ENCODE results near the gene DPEP1. TPM values are rescaled to one million over a fixed set of nuclear protein-coding genes. Genes with fewer than 3 reads are reported as not detected.

DPEP1 gene
- polyA plus RNA-seq, 3 donors, result 0.16 to 133 (median 0.34) TPM

- 84 to 90% (median 87%) methylated on average over 20 of the region's 20 CpGs for WGBS, 3 donors
- H3K27ac ChIP-seq (ENCODE audit: low read depth, low read length), result no peak overlapping the region
Observed at GRCh38 chr16:89612415-89613166, 851 bp upstream of the DPEP1 start.

GRCh38 chr16:89613954-89614459, 565 bp downstream of the DPEP1 start:
- H3K27ac ChIP-seq (ENCODE audit: low read depth, low read length), result no peak overlapping the region
- WGBS, 3 donors, result 41 to 88% (median 86%) methylated on average over 20 to 22 of the region's 22 CpGs

GRCh38 chr16:89615176-89615575, 1.7 kb downstream of the DPEP1 start:
- WGBS, 3 donors, result 77 to 82% (median 80%) methylated on average over 11 to 13 of the region's 13 CpGs
- no peak overlapping the region for H3K27ac ChIP-seq (ENCODE audit: low read depth, low read length)

- WGBS, 3 donors, result 27 to 39% (median 35%) methylated on average over 16 to 17 of the region's 17 CpGs
- H3K27ac ChIP-seq (ENCODE audit: low read depth, low read length), result no peak overlapping the region
Observed at GRCh38 chr16:89615596-89616090, 2.2 kb downstream of the DPEP1 start.

- 60 to 75% (median 60%) methylated on average over 20 of the region's 20 CpGs for WGBS, 3 donors
- H3K27ac ChIP-seq (ENCODE audit: low read depth, low read length), result no peak overlapping the region
Observed at GRCh38 chr16:89616623-89617022, 3.2 kb downstream of the DPEP1 start.

GRCh38 chr16:89617036-89617435, 3.6 kb downstream of the DPEP1 start:
- no peak overlapping the region for H3K27ac ChIP-seq (ENCODE audit: low read depth, low read length)
- WGBS, 3 donors, result 57 to 69% (median 65%) methylated on average over 6 of the region's 6 CpGs

- WGBS, 3 donors, result 52 to 70% (median 62%) methylated on average over 15 to 16 of the region's 16 CpGs
- H3K27ac ChIP-seq (ENCODE audit: low read depth, low read length), result no peak overlapping the region
Observed at GRCh38 chr16:89618109-89618998, 4.9 kb downstream of the DPEP1 start.

GRCh38 chr16:89619840-89620239, 6.4 kb downstream of the DPEP1 start:
- 52 to 78% (median 57%) methylated on average over 12 of the region's 12 CpGs for WGBS, 3 donors
- H3K27ac ChIP-seq (ENCODE audit: low read depth, low read length), result no peak overlapping the region

GRCh38 chr16:89620406-89620841, 7.0 kb downstream of the DPEP1 start:
- H3K27ac ChIP-seq (ENCODE audit: low read depth, low read length), result no peak overlapping the region
- 76 to 86% (median 81%) methylated on average over 16 of the region's 16 CpGs for WGBS, 3 donors

GRCh38 chr16:89621136-89621697, 7.8 kb downstream of the DPEP1 start:
- no peak overlapping the region for H3K27ac ChIP-seq (ENCODE audit: low read depth, low read length)
- 68 to 83% (median 80%) methylated on average over 16 to 18 of the region's 18 CpGs for WGBS, 3 donors

GRCh38 chr16:89621698-89622409, 8.4 kb downstream of the DPEP1 start:
- WGBS, 3 donors, result 65 to 78% (median 76%) methylated on average over 32 of the region's 32 CpGs
- H3K27ac ChIP-seq (ENCODE audit: low read depth, low read length), result no peak overlapping the region

- WGBS, 3 donors, result 30 to 73% (median 44%) methylated on average over 28 of the region's 28 CpGs
- no peak overlapping the region for H3K27ac ChIP-seq (ENCODE audit: low read depth, low read length)
Observed at GRCh38 chr16:89623511-89624261, 10.2 kb downstream of the DPEP1 start.

- no peak overlapping the region for H3K27ac ChIP-seq (ENCODE audit: low read depth, low read length)
- WGBS, 3 donors, result 40 to 60% (median 56%) methylated on average over 21 of the region's 21 CpGs
Observed at GRCh38 chr16:89624777-89625761, 11.6 kb downstream of the DPEP1 start.

- WGBS, 3 donors, result 88 to 93% (median 91%) methylated on average over 15 to 17 of the region's 17 CpGs
- H3K27ac ChIP-seq (ENCODE audit: low read depth, low read length), result no peak overlapping the region
Observed at GRCh38 chr16:89629827-89630610, 16.6 kb downstream of the DPEP1 start.

GRCh38 chr16:89633064-89633631, 19.7 kb downstream of the DPEP1 start:
- no peak overlapping the region for H3K27ac ChIP-seq (ENCODE audit: low read depth, low read length)
- 67 to 87% (median 85%) methylated on average over 19 of the region's 19 CpGs for whole genome bisulfite sequencing, 3 donors
